T-helper 2 cell treated with Interferon-gamma antibody and Interleukin-4, amounts not matched to agents 5 μg/mL and 100 μg/mL, for 36 hours (primary cell): ENCODE measurements around the gene PMAIP1.

Experiments used
- DNase-seq: peaks from one replicate; pipeline ENCODE4 v3.0.0; 2021; ENCODE audit warnings: low spot score
- H3K27ac Mint-ChIP-seq: one replicate; pipeline ENCODE4 v1.8.0; 2021; ENCODE audit warnings: mild to moderate bottlenecking, mixed read lengths
- H3K27me3 Mint-ChIP-seq: one replicate; pipeline ENCODE4 v1.8.0; 2021; ENCODE audit warnings: low read depth, mixed read lengths
- H3K36me3 Mint-ChIP-seq: one replicate; pipeline ENCODE4 v1.8.0; 2021; ENCODE audit warnings: low read depth, mixed read lengths
- H3K4me1 Mint-ChIP-seq: one replicate; pipeline ENCODE4 v1.8.0; 2021; ENCODE audit warnings: low read depth, mixed read lengths
- H3K4me3 Mint-ChIP-seq: one replicate; pipeline ENCODE4 v1.8.0; 2022; ENCODE audit warnings: mild to moderate bottlenecking, moderate library complexity, mixed read lengths
- H3K9me3 Mint-ChIP-seq: one replicate; pipeline ENCODE4 v1.8.0; 2021; ENCODE audit warnings: mixed read lengths

Gene PMAIP1

GRCh38 chr18:59912007-59912550, 12.3 kb downstream of the PMAIP1 start:
- Mint-ChIP-seq H3K27me3 (no peaks in the 10 kb centered on the region), H3K4me1 (peaks cover 20% of the 10 kb centered on the region), H3K36me3 (peaks cover 3% of the 10 kb centered on the region), H3K4me3 (no peak overlapping the region), H3K27ac (no peak overlapping the region), H3K9me3 (peaks cover 3% of the 10 kb centered on the region)
- no peak for DNase-seq

DNA sequence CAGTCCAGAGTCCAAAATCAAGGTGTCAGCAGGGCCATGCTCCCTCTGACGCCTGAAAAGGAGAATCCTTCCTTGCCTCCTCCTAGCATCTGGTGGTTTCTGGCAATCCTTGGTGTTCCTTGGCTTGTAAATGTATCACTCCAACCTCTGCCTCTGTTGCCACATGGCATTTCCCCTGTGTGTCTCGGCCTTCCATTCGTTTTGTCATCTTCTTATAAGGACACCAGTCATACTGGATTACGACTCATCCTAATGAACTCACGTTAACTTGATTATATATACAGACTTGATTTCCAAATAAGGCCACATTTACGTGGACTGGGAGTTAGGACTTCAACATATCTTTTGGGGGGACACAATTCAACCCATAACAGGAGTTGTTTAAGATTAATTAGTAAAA, 15.8 kb downstream of the PMAIP1 start:
- no peak overlapping the region for H3K4me3 Mint-ChIP-seq
- no peak for DNase-seq

GRCh38 chr18:59916746-59917145, 16.9 kb downstream of the PMAIP1 start:
- no peak for DNase-seq
- Mint-ChIP-seq H3K4me1 (peaks cover 24% of the 10 kb centered on the region), H3K36me3 (peaks cover 1% of the 10 kb centered on the region), H3K4me3 (no peak overlapping the region), H3K27me3 (no peaks in the 10 kb centered on the region), H3K27ac (no peak overlapping the region), H3K9me3 (peaks cover 3% of the 10 kb centered on the region)

More for the DNA sequence above, 15.8 kb downstream of the PMAIP1 start:
- peaks cover 3% of the 10 kb centered on the region for H3K9me3 Mint-ChIP-seq
- peaks cover 3% of the 10 kb centered on the region for H3K36me3 Mint-ChIP-seq
- H3K4me1 Mint-ChIP-seq: peaks cover 18% of the 10 kb centered on the region
- H3K27me3 Mint-ChIP-seq: no peaks in the 10 kb centered on the region
- H3K27ac Mint-ChIP-seq: no peak overlapping the region

- no peaks in the 10 kb centered on the region for H3K27me3 Mint-ChIP-seq
- peaks cover 27% of the 10 kb centered on the region for H3K4me1 Mint-ChIP-seq
- no peak for DNase-seq
- H3K36me3 Mint-ChIP-seq: peaks cover under 1% of the 10 kb centered on the region
- peaks cover 3% of the 10 kb centered on the region for H3K9me3 Mint-ChIP-seq
- no peak overlapping the region for H3K4me3 Mint-ChIP-seq
- H3K27ac Mint-ChIP-seq: peak overlapping the region; percentile 50
Measured at GRCh38 chr18:59917422-59917821, 17.6 kb downstream of the PMAIP1 start.

GRCh38 chr18:59918320-59918755, 18.5 kb downstream of the PMAIP1 start:
- H3K27ac Mint-ChIP-seq: peak overlapping the region; percentile 43
- no peak for DNase-seq
- H3K9me3 Mint-ChIP-seq: no peaks in the 10 kb centered on the region
- no peaks in the 10 kb centered on the region for H3K36me3 Mint-ChIP-seq
- H3K4me3 Mint-ChIP-seq: peak overlapping the region; percentile 53
- no peaks in the 10 kb centered on the region for H3K27me3 Mint-ChIP-seq
- peaks cover 29% of the 10 kb centered on the region for H3K4me1 Mint-ChIP-seq

GRCh38 chr18:59918997-59919396, 19.2 kb downstream of the PMAIP1 start:
- H3K27me3 Mint-ChIP-seq: no peaks in the 10 kb centered on the region
- H3K27ac Mint-ChIP-seq: no peak overlapping the region
- peaks cover 34% of the 10 kb centered on the region for H3K4me1 Mint-ChIP-seq
- no peaks in the 10 kb centered on the region for H3K36me3 Mint-ChIP-seq
- H3K4me3 Mint-ChIP-seq: no peak overlapping the region
- DNase-seq: no peak
- no peaks in the 10 kb centered on the region for H3K9me3 Mint-ChIP-seq

GRCh38 chr18:59921384-59921891, 21.6 kb downstream of the PMAIP1 start:
- peaks cover 44% of the 10 kb centered on the region for H3K4me1 Mint-ChIP-seq
- H3K27ac Mint-ChIP-seq: peak overlapping the region; percentile 66
- H3K27me3 Mint-ChIP-seq: no peaks in the 10 kb centered on the region
- no peaks in the 10 kb centered on the region for H3K36me3 Mint-ChIP-seq
- H3K4me3 Mint-ChIP-seq: peak overlapping the region; percentile 41
- H3K9me3 Mint-ChIP-seq: no peaks in the 10 kb centered on the region
- DNase-seq: peak; percentile 64

- Mint-ChIP-seq H3K4me1 (peaks cover 48% of the 10 kb centered on the region), H3K36me3 (peaks cover 4% of the 10 kb centered on the region), H3K27me3 (no peaks in the 10 kb centered on the region), H3K4me3 (no peak overlapping the region), H3K27ac (no peak overlapping the region), H3K9me3 (no peaks in the 10 kb centered on the region)
- DNase-seq: no peak
Measured at GRCh38 chr18:59923539-59924196, 23.9 kb downstream of the PMAIP1 start.

DNA sequence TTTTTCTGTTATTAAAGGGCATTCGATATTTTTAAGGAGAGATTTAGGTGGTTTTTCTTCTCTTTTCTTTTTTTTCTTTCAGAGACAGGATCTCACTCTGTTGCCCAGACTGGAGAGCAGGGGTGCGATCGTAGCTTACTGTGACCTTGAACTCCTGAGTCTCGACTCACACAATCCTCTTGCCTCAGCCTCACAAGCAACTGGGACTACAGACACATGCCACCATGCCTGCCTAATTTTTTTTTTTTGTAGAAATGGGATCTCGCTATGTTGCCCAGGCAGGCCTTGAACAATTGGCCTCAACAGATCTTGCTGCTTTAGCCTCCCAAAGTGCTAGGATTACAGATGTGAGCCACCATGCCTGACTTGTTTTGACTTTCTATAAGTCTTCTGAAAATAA, 26.3 kb downstream of the PMAIP1 start:
- DNase-seq: no peak
- H3K27me3 Mint-ChIP-seq: no peaks in the 10 kb centered on the region
- no peak overlapping the region for H3K27ac Mint-ChIP-seq
- H3K36me3 Mint-ChIP-seq: peaks cover 4% of the 10 kb centered on the region
- H3K9me3 Mint-ChIP-seq: no peaks in the 10 kb centered on the region
- H3K4me3 Mint-ChIP-seq: no peak overlapping the region
- peaks cover 42% of the 10 kb centered on the region for H3K4me1 Mint-ChIP-seq

- DNase-seq: peak; percentile 77
- H3K4me1 Mint-ChIP-seq: peaks cover 34% of the 10 kb centered on the region
- peak overlapping the region; percentile 40 for H3K27ac Mint-ChIP-seq
- H3K9me3 Mint-ChIP-seq: no peaks in the 10 kb centered on the region
- peak overlapping the region; percentile 27 for H3K4me3 Mint-ChIP-seq
- no peaks in the 10 kb centered on the region for H3K27me3 Mint-ChIP-seq
- H3K36me3 Mint-ChIP-seq: peaks cover 4% of the 10 kb centered on the region
Measured at GRCh38 chr18:59927246-59927825, 27.5 kb downstream of the PMAIP1 start.

GRCh38 chr18:59928201-59928600, 28.4 kb downstream of the PMAIP1 start:
- DNase-seq: no peak
- H3K36me3 Mint-ChIP-seq: peaks cover 4% of the 10 kb centered on the region
- H3K4me3 Mint-ChIP-seq: no peak overlapping the region
- H3K27me3 Mint-ChIP-seq: peaks cover 3% of the 10 kb centered on the region
- peaks cover 33% of the 10 kb centered on the region for H3K4me1 Mint-ChIP-seq
- no peaks in the 10 kb centered on the region for H3K9me3 Mint-ChIP-seq
- H3K27ac Mint-ChIP-seq: no peak overlapping the region

DNA sequence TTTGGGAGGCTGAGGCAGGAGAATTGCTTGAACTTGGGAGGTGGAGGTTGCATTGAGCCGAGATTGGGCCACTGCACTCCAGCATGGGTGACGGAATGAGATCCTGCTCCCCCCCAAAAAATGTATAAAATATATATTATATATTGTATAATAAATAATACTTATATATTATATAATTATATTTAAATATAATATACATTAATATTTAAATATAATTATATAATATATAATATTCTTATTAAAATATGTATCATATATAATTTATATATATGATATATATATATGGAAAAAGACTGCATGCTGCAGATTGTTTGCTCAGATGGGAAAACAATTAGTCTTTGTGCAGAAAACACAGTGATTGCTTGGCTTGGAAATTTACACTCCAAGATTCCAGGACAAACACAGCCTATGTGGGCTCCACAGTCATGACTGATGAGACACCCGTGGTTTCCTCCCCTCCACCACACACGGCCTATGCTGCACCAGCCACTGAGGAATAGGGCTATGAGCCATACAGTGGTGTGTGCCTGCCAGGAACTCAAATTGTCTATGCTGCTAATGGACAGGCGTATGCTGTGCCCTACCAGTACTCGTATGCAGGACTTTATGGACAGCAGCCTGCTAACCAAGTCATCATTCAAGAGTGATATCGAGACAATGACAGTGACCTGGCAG, 30.0 kb downstream of the PMAIP1 start:
- no peak for DNase-seq
- H3K27me3 Mint-ChIP-seq: peaks cover 3% of the 10 kb centered on the region
- H3K36me3 Mint-ChIP-seq: peaks cover 4% of the 10 kb centered on the region
- no peak overlapping the region for H3K27ac Mint-ChIP-seq
- no peak overlapping the region for H3K4me3 Mint-ChIP-seq
- no peaks in the 10 kb centered on the region for H3K9me3 Mint-ChIP-seq
- peaks cover 23% of the 10 kb centered on the region for H3K4me1 Mint-ChIP-seq

GRCh38 chr18:59932401-59932800, 32.6 kb downstream of the PMAIP1 start:
- peaks cover 5% of the 10 kb centered on the region for H3K4me1 Mint-ChIP-seq
- no peaks in the 10 kb centered on the region for H3K9me3 Mint-ChIP-seq
- H3K36me3 Mint-ChIP-seq: peaks cover 2% of the 10 kb centered on the region
- no peak overlapping the region for H3K27ac Mint-ChIP-seq
- peaks cover 3% of the 10 kb centered on the region for H3K27me3 Mint-ChIP-seq
- no peak for DNase-seq
- H3K4me3 Mint-ChIP-seq: no peak overlapping the region

DNA sequence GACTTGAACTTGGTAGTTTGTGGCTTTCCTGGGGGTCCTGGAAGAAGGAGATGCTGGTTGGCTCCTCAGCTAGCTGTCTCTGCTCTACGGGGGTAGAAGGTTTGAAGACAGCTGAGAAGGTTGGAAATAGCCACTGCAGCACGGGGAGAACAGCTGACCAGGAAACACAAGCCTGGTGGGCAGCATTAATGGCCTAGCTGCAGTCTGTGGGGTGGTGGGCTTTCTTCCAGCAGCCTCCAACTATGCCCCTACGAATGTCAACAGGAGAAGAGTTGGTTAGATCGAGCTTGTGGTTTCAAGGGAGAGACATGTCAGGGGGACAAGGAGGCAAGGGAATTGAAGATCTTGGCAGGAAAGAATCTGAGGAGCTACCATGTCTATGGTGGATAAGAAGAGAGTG, 38.9 kb downstream of the PMAIP1 start:
- no peak overlapping the region for H3K27ac Mint-ChIP-seq
- peaks cover 2% of the 10 kb centered on the region for H3K27me3 Mint-ChIP-seq
- no peaks in the 10 kb centered on the region for H3K4me1 Mint-ChIP-seq
- H3K9me3 Mint-ChIP-seq: no peaks in the 10 kb centered on the region
- H3K4me3 Mint-ChIP-seq: no peak overlapping the region
- no peak for DNase-seq
- no peaks in the 10 kb centered on the region for H3K36me3 Mint-ChIP-seq
